Endometrium (tissue), 2 donors: ENCODE results near the gene KATNBL1.
"Not testable (repeated sequence)": the region's sequence is repeated elsewhere in the genome, so short reads cannot be mapped to it uniquely, and the experiment has no call there.

Source experiments
- FAIRE-seq: peaks from 2 replicates; lab custom pipeline; 2012; peaks lifted over from hg19 to GRCh38; lab: Jason Lieb, UNC
- donor health status: control.
- donor health status: control.

Gene KATNBL1

GRCh38 chr15:34193272-34193671 is 16.6 kb downstream of the KATNBL1 start:
- FAIRE-seq, result not testable (repeated sequence)

- FAIRE-seq, result no peak
These were observed 21.2 kb downstream of the KATNBL1 start for GRCh38 chr15:34188711-34189110.

- no peak for FAIRE-seq
These were observed 24.2 kb downstream of the KATNBL1 start for GRCh38 chr15:34185666-34186065.

GRCh38 chr15:34182942-34183341 is 27.0 kb downstream of the KATNBL1 start:
- no peak for FAIRE-seq

- no peak for FAIRE-seq
These were observed 30.7 kb downstream of the KATNBL1 start for GRCh38 chr15:34179234-34179633.

- FAIRE-seq, result not testable (repeated sequence)
These were observed 43.8 kb downstream of the KATNBL1 start for GRCh38 chr15:34165987-34166573.

- no peak for FAIRE-seq
These were observed 48.5 kb downstream of the KATNBL1 start for GRCh38 chr15:34161329-34161963.

- FAIRE-seq, result no peak
These were observed 49.2 kb downstream of the KATNBL1 start for GRCh38 chr15:34160735-34161134.

GRCh38 chr15:34158355-34158754 is 51.5 kb downstream of the KATNBL1 start:
- FAIRE-seq, result no peak

GRCh38 chr15:34155859-34156258 is 54.0 kb downstream of the KATNBL1 start:
- FAIRE-seq, result no peak

GRCh38 chr15:34154725-34155204 is 55.1 kb downstream of the KATNBL1 start:
- FAIRE-seq, result no peak

- FAIRE-seq, result no peak
These were observed 62.3 kb downstream of the KATNBL1 start for GRCh38 chr15:34147371-34148140.

GRCh38 chr15:34133511-34133910 is 76.4 kb downstream of the KATNBL1 start:
- no peak for FAIRE-seq

GRCh38 chr15:34132881-34133280 is 77.0 kb downstream of the KATNBL1 start:
- FAIRE-seq, result no peak

GRCh38 chr15:34128898-34129297 is 81.0 kb downstream of the KATNBL1 start:
- FAIRE-seq, result no peak

- no peak for FAIRE-seq
These were observed 83.4 kb downstream of the KATNBL1 start for GRCh38 chr15:34126522-34126921.

- FAIRE-seq, result peak; percentile 8
These were observed 84.0 kb downstream of the KATNBL1 start for GRCh38 chr15:34125945-34126344.

- no peak for FAIRE-seq
These were observed 85.2 kb downstream of the KATNBL1 start for GRCh38 chr15:34124651-34125050.

- FAIRE-seq, result no peak
These were observed 87.1 kb downstream of the KATNBL1 start for GRCh38 chr15:34122771-34123183.

- FAIRE-seq, result not testable (repeated sequence)
These were observed 88.1 kb downstream of the KATNBL1 start for GRCh38 chr15:34121786-34122185.

- FAIRE-seq, result not testable (repeated sequence)
These were observed 89.5 kb downstream of the KATNBL1 start for GRCh38 chr15:34120420-34120819.

GRCh38 chr15:34119291-34119690 is 90.6 kb downstream of the KATNBL1 start:
- FAIRE-seq, result no peak

- no peak for FAIRE-seq
These were observed 93.3 kb downstream of the KATNBL1 start for GRCh38 chr15:34116620-34117019.
